Measurements from ENCODE around the gene DDIT4. TPM values are rescaled to one million over a fixed set of nuclear protein-coding genes. Genes with fewer than 3 reads are reported as not detected.
"Not testable (repeated sequence)": the region's sequence is repeated elsewhere in the genome, so short reads cannot be mapped to it uniquely, and the experiment has no call there.

Gene DDIT4
- total and polyA plus RNA-seq, 4 experiments from 2014 or later = 23.1 to 635 (median 89.4) TPM

DNA sequence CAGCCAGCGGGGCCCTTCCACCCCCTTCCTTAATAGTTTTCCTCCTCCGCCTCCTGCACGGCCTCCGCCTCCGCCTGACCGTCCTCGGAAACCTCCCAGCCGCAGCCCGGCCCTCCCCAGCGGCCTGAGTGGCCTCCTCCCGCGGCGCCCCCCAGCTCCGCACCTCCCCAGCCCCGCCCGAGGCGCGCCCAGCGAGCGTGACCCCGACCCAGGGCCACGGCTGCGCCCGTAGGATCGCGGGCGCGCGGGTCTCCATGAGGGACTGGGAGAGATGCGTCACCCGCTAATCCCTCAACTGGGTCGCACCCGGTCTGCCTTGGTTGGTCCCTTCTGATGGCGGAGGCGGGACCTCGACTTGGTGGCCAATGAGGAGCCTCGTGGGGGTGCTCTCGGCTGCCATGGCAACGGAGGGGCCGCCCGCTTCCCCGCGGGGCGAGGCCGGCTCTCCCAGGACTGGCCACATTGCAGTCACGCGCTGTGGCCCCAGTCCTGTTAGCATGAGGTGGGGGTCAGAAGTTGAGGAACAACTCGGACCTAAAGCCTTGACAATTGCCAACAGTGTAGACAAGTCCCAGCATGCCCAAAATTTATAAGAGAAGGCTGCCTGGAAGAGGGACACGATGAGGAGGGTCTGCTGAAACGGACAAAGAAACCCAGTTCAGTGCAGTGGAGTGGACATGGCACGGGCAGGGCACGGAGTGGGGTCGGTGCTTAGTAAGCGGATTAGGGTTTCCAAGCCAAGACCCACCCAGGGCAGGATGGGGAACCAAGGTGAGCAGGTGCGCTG is 24.3 kb downstream of the DDIT4 start:
- intact Hi-C loops (cut with micrococcal nuclease) = loop anchor here (1.0 kb wide), 7 partner anchors 13 to 82 kb away; partner anchors contain the start of genes ANAPC16 and ASCC1
- Histone ChIP-seq H3K9me3 (ENCODE audit: control insufficient read depth in 1 of 2, low read length in 2 of 2) (no peaks in the 10 kb centered on the region), H3K36me3 (ENCODE audit: insufficient read depth, low read length) (no peaks in the 10 kb centered on the region), H3K27me3 (ENCODE audit: insufficient read depth, low read length) (no peaks in the 10 kb centered on the region), H3K4me3 (ENCODE audit: low read length in 2 of 2) (peak overlapping the region; percentile 71), H3K4me1 (ENCODE audit: insufficient read depth, low read length) (peaks cover 58% of the 10 kb centered on the region), H3K27ac (ENCODE audit: low read depth, low read length) (peak overlapping the region; percentile 95)
- Mint-ChIP-seq H3K27ac (peak overlapping the region; percentile 96 to 100 (median 100)), H3K4me3 (peak overlapping the region; percentile 83 to 94 (median 88)), H3K27me3 (no peaks in the 10 kb centered on the region), H3K4me1 (peaks cover 28 to 69% (median 47%) of the 10 kb centered on the region in 4 donors), H3K9me3 (peaks cover 0 to 2% (median 0%) of the 10 kb centered on the region in 8 donors), H3K36me3 (no peaks in the 10 kb centered on the region)
- DNase-seq = peak; percentile 89 to 95 (median 91)
- ChIA-PET CTCF (ENCODE audit: partially characterized antibody) (interaction anchor here (0.7 to 2.6 kb wide), 12 partner anchors 10 to 249 kb away, joined by 3 to 26 read pairs (median 4); partner anchors contain the start of genes ANAPC16, ASCC1 and DDIT4), POLR2A (ENCODE audit: partially characterized antibody) (interaction anchor here (0.7 to 21.8 kb wide), 30 partner anchors 10 to 555 kb away, joined by 3 to 368 read pairs (median 6); partner anchors contain the start of genes ANAPC16, ASCC1, DDIT4 and SPOCK2)

DNA sequence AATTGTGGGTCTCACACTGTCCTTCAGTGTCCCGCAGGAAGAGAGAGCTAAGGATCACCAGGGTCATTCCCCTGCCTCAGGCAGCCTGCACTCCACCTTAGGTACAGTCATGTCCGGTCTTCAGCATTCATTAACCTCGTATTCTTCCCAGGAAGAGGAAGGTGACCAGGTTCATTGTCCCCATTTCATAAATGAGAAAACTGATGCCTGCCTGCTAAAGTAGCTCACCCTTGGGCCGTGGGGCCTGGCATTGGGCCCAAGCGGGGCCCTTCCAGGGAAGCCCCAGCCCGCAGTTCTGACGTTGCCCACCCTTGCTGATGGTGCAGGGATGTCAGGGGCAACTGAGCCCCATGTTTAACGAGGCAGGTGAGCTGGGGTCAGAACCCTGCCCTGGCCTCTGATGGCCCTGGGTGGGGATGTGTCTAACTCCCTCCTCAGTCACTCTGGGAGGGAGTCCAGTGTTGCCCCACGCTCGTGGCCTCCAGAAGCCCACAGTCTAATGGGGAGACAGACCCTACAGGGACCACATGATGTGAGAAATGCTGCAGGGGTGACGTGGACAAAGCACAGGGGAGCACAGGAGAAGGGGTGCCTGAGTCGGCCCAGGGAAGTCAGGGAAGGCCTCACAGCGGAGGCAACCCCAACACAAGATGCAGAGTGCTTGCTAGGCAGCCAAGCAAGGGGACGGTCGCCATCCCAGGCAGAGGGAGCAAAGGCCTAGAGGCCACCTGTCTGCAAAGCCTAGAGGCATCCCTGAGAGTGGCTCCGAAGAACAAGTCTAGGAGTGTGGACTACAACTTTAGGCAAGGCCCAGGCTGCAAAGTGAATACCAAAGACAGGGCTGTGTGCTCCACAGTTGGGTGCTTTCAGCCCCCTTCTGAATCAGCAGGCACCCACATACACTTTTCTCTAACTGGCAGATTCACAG is 25.1 kb downstream of the DDIT4 start:
- H3K27ac Mint-ChIP-seq = peak overlapping the region; percentile 96 to 100 (median 100)
- H3K27ac ChIP-seq (ENCODE audit: low read depth, low read length) = peak overlapping the region; percentile 95

DNA sequence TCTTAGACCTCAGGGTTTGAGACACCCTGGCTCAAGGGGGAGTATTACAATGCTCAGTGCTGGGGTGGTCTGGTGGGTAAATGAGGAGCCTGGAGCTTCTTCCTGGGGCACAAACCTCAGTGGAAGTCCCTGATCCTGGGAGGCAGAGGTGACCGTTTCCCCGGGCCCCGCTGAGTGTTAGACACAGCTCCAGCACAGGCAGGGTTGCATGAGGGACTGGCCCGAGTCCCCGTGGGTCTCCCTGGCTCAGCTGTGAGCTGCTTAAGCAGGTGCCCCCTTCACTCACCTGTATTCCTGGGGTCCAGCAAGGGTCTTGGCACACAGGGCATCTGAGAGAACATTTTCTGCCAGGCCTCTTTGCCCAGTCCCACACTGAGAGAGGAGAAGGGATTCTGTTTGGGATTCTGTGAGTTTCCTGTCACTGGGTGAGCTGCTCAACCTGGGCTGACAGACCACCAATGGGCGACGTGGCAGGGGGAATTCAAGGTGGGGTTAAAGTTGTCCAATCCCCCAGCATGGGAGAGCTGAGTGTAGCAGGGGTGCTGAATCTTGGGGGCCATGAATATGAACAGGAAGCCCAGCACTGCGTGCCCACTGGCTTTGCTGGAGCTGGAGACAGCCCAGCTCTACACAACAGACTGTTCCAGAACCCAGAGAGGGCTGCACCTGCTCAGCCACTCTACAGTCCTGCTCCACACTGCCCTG is 29.9 kb downstream of the DDIT4 start:
- Mint-ChIP-seq H3K27ac (peak overlapping the region; percentile 52 to 92 (median 84)), H3K36me3 (no peaks in the 10 kb centered on the region), H3K27me3 (no peaks in the 10 kb centered on the region), H3K4me1 (peaks cover 20 to 56% (median 39%) of the 10 kb centered on the region in 4 donors), H3K9me3 (no peaks in the 10 kb centered on the region), H3K4me3 (peak overlapping the region in 1 of 8 donors; percentile 52)
- intact Hi-C loops (cut with micrococcal nuclease) = no loop called here
- no peak for DNase-seq
- ChIA-PET POLR2A (ENCODE audit: partially characterized antibody) (interaction anchor here (0.6 to 21.8 kb wide), 3 partner anchors 14 to 34 kb away, joined by 4 to 368 read pairs (median 17); partner anchors contain the start of gene DDIT4), CTCF (ENCODE audit: partially characterized antibody) (interaction anchor here (0.9 to 1.4 kb wide), 5 partner anchors 8 to 39 kb away, joined by 3 to 6 read pairs (median 5); no protein-coding TSS in a partner anchor)
- Histone ChIP-seq H3K4me3 (ENCODE audit: low read length in 2 of 2) (no peak overlapping the region), H3K27ac (ENCODE audit: low read depth, low read length) (no peak overlapping the region), H3K9me3 (ENCODE audit: control insufficient read depth in 1 of 2, low read length in 2 of 2) (no peaks in the 10 kb centered on the region), H3K4me1 (ENCODE audit: insufficient read depth, low read length) (peaks cover 36% of the 10 kb centered on the region), H3K27me3 (ENCODE audit: insufficient read depth, low read length) (no peaks in the 10 kb centered on the region), H3K36me3 (ENCODE audit: insufficient read depth, low read length) (no peaks in the 10 kb centered on the region)

More for the DNA sequence above, 25.1 kb downstream of the DDIT4 start:
- Histone ChIP-seq H3K4me3 (ENCODE audit: low read length in 2 of 2) (no peak overlapping the region), H3K4me1 (ENCODE audit: insufficient read depth, low read length) (peaks cover 53% of the 10 kb centered on the region), H3K9me3 (ENCODE audit: control insufficient read depth in 1 of 2, low read length in 2 of 2) (no peaks in the 10 kb centered on the region), H3K27me3 (ENCODE audit: insufficient read depth, low read length) (no peaks in the 10 kb centered on the region), H3K36me3 (ENCODE audit: insufficient read depth, low read length) (no peaks in the 10 kb centered on the region)
- ChIA-PET POLR2A (ENCODE audit: partially characterized antibody) (interaction anchor here (2.1 to 21.8 kb wide), 6 partner anchors 18 to 211 kb away, joined by 6 to 368 read pairs (median 50); partner anchors contain the start of genes DDIT4 and SPOCK2), CTCF (ENCODE audit: partially characterized antibody) (interaction anchor here (0.7 to 2.6 kb wide), 3 partner anchors 24 to 36 kb away, joined by 3 to 13 read pairs (median 6); no protein-coding TSS in a partner anchor)
- no peak for DNase-seq
- Mint-ChIP-seq H3K9me3 (peaks cover 0 to 2% (median 0%) of the 10 kb centered on the region in 8 donors), H3K27me3 (no peaks in the 10 kb centered on the region), H3K4me3 (peak overlapping the region in 3 of 8 donors; percentile 20 to 34 (median 29)), H3K4me1 (peaks cover 27 to 69% (median 46%) of the 10 kb centered on the region in 4 donors), H3K36me3 (no peaks in the 10 kb centered on the region)
- intact Hi-C loops (cut with micrococcal nuclease) = no loop called here

DNA sequence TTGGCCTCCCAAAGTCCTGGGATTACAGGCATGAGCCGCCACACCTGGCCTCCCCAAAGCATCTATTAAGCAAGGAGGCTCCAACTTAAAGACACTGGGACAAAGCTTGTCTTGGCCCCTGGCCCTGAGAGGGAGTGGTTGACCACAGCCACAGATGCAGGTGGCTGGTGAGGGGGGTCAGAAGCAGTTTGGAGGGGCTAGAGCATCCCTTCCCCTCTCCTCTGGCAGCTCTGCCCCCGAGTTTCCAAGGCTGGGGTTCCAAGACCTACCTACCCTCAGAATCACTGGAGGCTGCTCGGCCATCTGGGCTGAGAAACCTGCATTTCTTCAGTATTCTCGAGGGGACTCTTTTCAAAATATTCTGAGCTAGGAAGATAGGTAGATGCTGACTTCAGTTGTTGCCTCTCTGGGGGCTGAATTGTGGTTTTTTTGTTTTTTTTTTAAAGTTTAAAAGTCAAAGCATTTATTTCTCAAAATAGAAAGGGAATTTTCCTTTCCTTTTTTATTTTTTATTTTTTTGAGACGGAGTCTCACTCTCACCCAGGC is 32.6 kb downstream of the DDIT4 start:
- Mint-ChIP-seq H3K27me3 (no peaks in the 10 kb centered on the region), H3K4me3 (peak overlapping the region in 2 of 8 donors; percentile 25 to 70), H3K27ac (peak overlapping the region; percentile 57 to 93 (median 90)), H3K9me3 (no peaks in the 10 kb centered on the region), H3K36me3 (no peaks in the 10 kb centered on the region), H3K4me1 (peaks cover 30 to 69% (median 49%) of the 10 kb centered on the region in 4 donors)
- DNase-seq = no peak
- CTCF ChIA-PET (ENCODE audit: partially characterized antibody) = interaction anchor here (1.3 to 1.7 kb wide), 2 partner anchors 13 to 14 kb away, joined by 3 to 6 read pairs; no protein-coding TSS in a partner anchor
- no peaks in the 10 kb centered on the region for H3K9me3 ChIP-seq (ENCODE audit: control insufficient read depth in 1 of 2, low read length in 2 of 2)
- no peak overlapping the region for H3K4me3 ChIP-seq (ENCODE audit: low read length in 2 of 2)
- intact Hi-C loops (cut with micrococcal nuclease) = no loop called here
- H3K27me3 ChIP-seq (ENCODE audit: insufficient read depth, low read length) = no peaks in the 10 kb centered on the region
- no peak overlapping the region for H3K27ac ChIP-seq (ENCODE audit: low read depth, low read length)
- H3K36me3 ChIP-seq (ENCODE audit: insufficient read depth, low read length) = no peaks in the 10 kb centered on the region
- H3K4me1 ChIP-seq (ENCODE audit: insufficient read depth, low read length) = peaks cover 56% of the 10 kb centered on the region
- POLR2A ChIA-PET (ENCODE audit: partially characterized antibody) = interaction anchor here (0.6 to 21.8 kb wide), 5 partner anchors 9 to 58 kb away, joined by 3 to 368 read pairs (median 4); no protein-coding TSS in a partner anchor

DNA sequence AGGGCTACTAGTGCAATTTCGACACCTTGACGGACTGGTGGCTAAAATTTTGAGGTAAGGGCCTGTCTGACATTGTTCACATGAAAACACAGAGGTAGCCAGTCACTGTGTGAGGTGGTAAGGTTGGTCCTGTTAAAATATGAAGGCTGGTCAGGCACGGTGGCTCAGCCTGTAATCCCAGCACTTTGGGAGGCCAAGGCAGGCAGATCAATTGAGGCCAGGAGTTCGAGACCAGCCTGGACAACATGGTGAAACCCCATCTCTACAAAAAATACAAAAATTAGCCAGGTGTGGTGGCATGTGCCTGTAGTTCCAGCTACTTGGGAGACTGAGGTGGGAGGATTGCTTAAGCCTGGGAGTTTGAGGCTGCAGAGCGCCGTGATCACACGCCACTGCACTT is 34.0 kb downstream of the DDIT4 start:
- H3K4me1 ChIP-seq (ENCODE audit: insufficient read depth, low read length) = peaks cover 65% of the 10 kb centered on the region
- H3K36me3 ChIP-seq (ENCODE audit: insufficient read depth, low read length); DNase-seq; H3K27me3 ChIP-seq (ENCODE audit: insufficient read depth, low read length); H3K9me3 Mint-ChIP-seq; H3K36me3 Mint-ChIP-seq; H3K27me3 Mint-ChIP-seq; H3K9me3 ChIP-seq (ENCODE audit: control insufficient read depth in 1 of 2, low read length in 2 of 2); intact Hi-C loops (cut with micrococcal nuclease); H3K27ac ChIP-seq (ENCODE audit: low read depth, low read length); H3K4me3 ChIP-seq (ENCODE audit: low read length in 2 of 2): not testable (repeated sequence)
- ChIA-PET POLR2A (ENCODE audit: partially characterized antibody) (interaction anchor here (1.1 to 21.8 kb wide), 6 partner anchors 10 to 34 kb away, joined by 3 to 368 read pairs (median 4); partner anchors contain the start of gene DDIT4), CTCF (ENCODE audit: partially characterized antibody) (interaction anchor here (1.2 kb wide), 2 partner anchors 10 to 30 kb away, joined by 3 to 4 read pairs; no protein-coding TSS in a partner anchor)
- peaks cover 34 to 69% (median 51%) of the 10 kb centered on the region in 4 donors for H3K4me1 Mint-ChIP-seq
- H3K4me3 Mint-ChIP-seq = peak overlapping the region in 1 of 8 donors; percentile 8
- H3K27ac Mint-ChIP-seq = peak overlapping the region in 6 of 7 donors; percentile 58 to 88 (median 72)
